ENCODE results near the gene PASD1. TPM values are rescaled to one million over a fixed set of nuclear protein-coding genes. Genes with fewer than 3 reads are reported as not detected.

Gene PASD1
- total RNA-seq, 1 experiment from 2014 or later: not detected

DNA sequence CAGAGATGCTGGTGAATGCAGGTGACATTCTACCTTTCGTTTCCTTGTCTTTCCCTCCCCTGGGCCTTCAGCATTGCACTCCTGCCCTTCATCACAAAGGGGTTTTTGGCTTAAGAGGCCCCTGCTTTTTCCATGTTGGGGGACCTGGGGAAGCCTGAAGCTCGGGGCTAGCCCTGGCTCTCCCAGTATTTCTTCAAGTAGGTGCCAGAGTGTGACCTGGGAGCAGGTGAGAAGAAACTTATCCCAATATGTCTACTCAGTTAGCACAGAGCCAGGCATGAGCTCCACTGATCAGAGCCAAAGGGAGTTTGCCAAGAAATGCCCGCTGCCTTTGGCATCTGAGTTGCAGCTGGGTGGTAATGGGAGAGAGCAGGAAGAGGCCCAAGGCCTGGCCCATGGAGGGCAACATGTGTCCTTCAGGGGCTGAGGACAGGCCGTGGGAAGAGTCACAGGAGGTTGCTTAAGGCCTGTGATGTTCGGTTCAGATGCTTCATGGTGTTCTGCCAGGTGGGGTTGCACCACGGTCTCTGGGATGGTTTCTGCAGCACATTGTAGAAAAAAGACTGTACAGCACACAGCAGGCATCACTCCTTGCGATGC is 139.4 kb downstream of the PASD1 start:
- TF ChIP-seq REST (IDR thresholded peaks at IDR 0.05; ENCODE audit: insufficient read depth in 1 of 2, low read depth in 2 of 2, low read length in 1 of 2) (no peak), TCF7L2 (IDR thresholded peaks at IDR 0.05; ENCODE audit: low read depth, low read length) (no peak), SIN3A (IDR thresholded peaks at IDR 0.05; ENCODE audit: borderline replicate concordance, insufficient read depth, low read depth, low read length) (no peak), POLR2AphosphoS5 (IDR thresholded peaks at IDR 0.05; ENCODE audit: low read depth, low read length) (no peak)
- ATAC-seq (no peak), DNase-seq (ENCODE audit: low read depth, low spot score) (no peak)
- intact Hi-C loops (cut with micrococcal nuclease; ENCODE audit: unreplicated experiment) (no loop called here), in situ Hi-C loops (cut with HindIII; ENCODE audit: low pct_unique_long_range_greater_than_20kb, low sequenced_read_pairs) (no loop called here)
- ChIA-PET POLR2A (no interaction called here), CTCF (no interaction called here)
- Histone ChIP-seq H3K27ac (ENCODE audit: low read length) (no peak overlapping the region), H3K4me3 (ENCODE audit: low read depth in 2 of 2, low read length in 2 of 2) (no peak overlapping the region), H3K27me3 (ENCODE audit: control insufficient read depth, insufficient read depth, low read length) (no peaks in the 10 kb centered on the region), H3K36me3 (ENCODE audit: control insufficient read depth, insufficient read depth, low read length) (no peaks in the 10 kb centered on the region), H3K4me1 (ENCODE audit: control insufficient read depth, insufficient read depth, low read length) (no peaks in the 10 kb centered on the region), H3K9me3 (ENCODE audit: control insufficient read depth, insufficient read depth, low read depth, low read length) (no peaks in the 10 kb centered on the region)
- BruUV-seq (replicated peaks): no TSS peak

- ChIA-PET POLR2A (no interaction called here), CTCF (no interaction called here)
- TF ChIP-seq SIN3A (IDR thresholded peaks at IDR 0.05; ENCODE audit: borderline replicate concordance, insufficient read depth, low read depth, low read length) (no peak), REST (IDR thresholded peaks at IDR 0.05; ENCODE audit: insufficient read depth in 1 of 2, low read depth in 2 of 2, low read length in 1 of 2) (no peak), TCF7L2 (IDR thresholded peaks at IDR 0.05; ENCODE audit: low read depth, low read length) (no peak), POLR2AphosphoS5 (IDR thresholded peaks at IDR 0.05; ENCODE audit: low read depth, low read length) (no peak)
- TF ChIP-seq, protein P1, sequence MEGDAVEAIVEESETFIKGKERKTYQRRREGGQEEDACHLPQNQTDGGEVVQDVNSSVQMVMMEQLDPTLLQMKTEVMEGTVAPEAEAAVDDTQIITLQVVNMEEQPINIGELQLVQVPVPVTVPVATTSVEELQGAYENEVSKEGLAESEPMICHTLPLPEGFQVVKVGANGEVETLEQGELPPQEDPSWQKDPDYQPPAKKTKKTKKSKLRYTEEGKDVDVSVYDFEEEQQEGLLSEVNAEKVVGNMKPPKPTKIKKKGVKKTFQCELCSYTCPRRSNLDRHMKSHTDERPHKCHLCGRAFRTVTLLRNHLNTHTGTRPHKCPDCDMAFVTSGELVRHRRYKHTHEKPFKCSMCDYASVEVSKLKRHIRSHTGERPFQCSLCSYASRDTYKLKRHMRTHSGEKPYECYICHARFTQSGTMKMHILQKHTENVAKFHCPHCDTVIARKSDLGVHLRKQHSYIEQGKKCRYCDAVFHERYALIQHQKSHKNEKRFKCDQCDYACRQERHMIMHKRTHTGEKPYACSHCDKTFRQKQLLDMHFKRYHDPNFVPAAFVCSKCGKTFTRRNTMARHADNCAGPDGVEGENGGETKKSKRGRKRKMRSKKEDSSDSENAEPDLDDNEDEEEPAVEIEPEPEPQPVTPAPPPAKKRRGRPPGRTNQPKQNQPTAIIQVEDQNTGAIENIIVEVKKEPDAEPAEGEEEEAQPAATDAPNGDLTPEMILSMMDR (IDR thresholded peaks at IDR 0.05): no peak
- Histone ChIP-seq H3K4me3 (ENCODE audit: low read depth in 2 of 2, low read length in 2 of 2) (no peak overlapping the region), H3K36me3 (ENCODE audit: control insufficient read depth, insufficient read depth, low read length) (no peaks in the 10 kb centered on the region), H3K27ac (ENCODE audit: low read length) (no peak overlapping the region), H3K4me1 (ENCODE audit: control insufficient read depth, insufficient read depth, low read length) (no peaks in the 10 kb centered on the region), H3K9me3 (ENCODE audit: control insufficient read depth, insufficient read depth, low read depth, low read length) (no peaks in the 10 kb centered on the region), H3K27me3 (ENCODE audit: control insufficient read depth, insufficient read depth, low read length) (no peaks in the 10 kb centered on the region)
- in situ Hi-C loops (cut with HindIII; ENCODE audit: low pct_unique_long_range_greater_than_20kb, low sequenced_read_pairs) (no loop called here), intact Hi-C loops (cut with micrococcal nuclease; ENCODE audit: unreplicated experiment) (no loop called here)
- no TSS peak for BruUV-seq (replicated peaks)
- DNase-seq (ENCODE audit: low read depth, low spot score) (no peak), ATAC-seq (no peak)
Measured at GRCh38 chrX:151703487-151703886, 140.0 kb downstream of the PASD1 start.

All from Panc1 (cell line).